Left colon (tissue), 2 donors: ENCODE data around the gene RCN2. TPM values are rescaled to one million over a fixed set of nuclear protein-coding genes. Genes with fewer than 3 reads are reported as not detected.
"Not testable (repeated sequence)": the region's sequence is repeated elsewhere in the genome, so short reads cannot be mapped to it uniquely, and the experiment has no call there.

Source experiments
- ATAC-seq: fragments of 200-7000 bp; cut with Tn5 transposase; one replicate; pipeline ENCODE4 v1.9.1; 2020; ENCODE audit warnings: mild to moderate bottlenecking, moderate library complexity
- DNase-seq, 2 donors: peaks; one replicate each; pipeline ENCODE4 v3.0.0-alpha.2; 2020
- intact Hi-C, 2 donors: fragments of 100-400 bp; cut with DNase I in 1 of 2; cut with micrococcal nuclease in 1 of 2; formaldehyde crosslinking; loops; one replicate each; pipeline versions ENCODE4 v1.11.2 to v1.14.0; 2022; cut with DNase I, micrococcal nuclease
- long read RNA-seq: library from polyadenylated mRNA; unstranded; transcript quantifications from one replicate; pipeline ENCODE4 v2.0.0, GENCODE V29; 2021
- total RNA-seq, 2 donors: library from RNA; stranded (reverse); fragmentation: NEBNext Ultra II Directional; extraction: Animal tissue kit (Norgen Biotek cat#: 25700); gene quantifications; one replicate each; pipeline ENCODE4 v1.2.1, GENCODE V29; 2021
- donor health status: DM: no; HTN: no; CAD: no.
- donor health status: DM: yes; HTN: yes; CAD: no.

Gene RCN2
- total RNA-seq: 10 to 100 TPM; 28.8 to 30.0 TPM
- long read RNA-seq, full-length matches to known transcripts: 47 of 50 reads
- long read RNA-seq, partial matches to known transcripts: 0 of 50 reads
- long read RNA-seq, other reads (novel, unspliced or antisense): 3 of 50 reads

- DNase-seq: peak; percentile 96 to 97
- intact Hi-C loops: no loop called here
- ATAC-seq: peak; percentile 97
These were observed at the start of gene RCN2 for GRCh38 chr15:76931397-76932134. Gene RCN2 (plus strand): TSS chr15:76931749. CDS start chr15:76931842, 93 bp downstream.

- no peak for ATAC-seq
- DNase-seq: no peak
- intact Hi-C loops: no loop called here
These were observed 46.3 kb upstream of the RCN2 start for GRCh38 chr15:76885212-76885611.

- intact Hi-C loops, DNase-seq, ATAC-seq: not testable (repeated sequence)
These were observed 44.0 kb upstream of the RCN2 start for GRCh38 chr15:76887280-76888141.

GRCh38 chr15:76892836-76893235 is 38.7 kb upstream of the RCN2 start:
- intact Hi-C loops, ATAC-seq, DNase-seq: not testable (repeated sequence)

- intact Hi-C loops: no loop called here
- DNase-seq (no peak), ATAC-seq (no peak)
These were observed 37.4 kb upstream of the RCN2 start for GRCh38 chr15:76894174-76894573.

- ATAC-seq: peak; percentile 74
- intact Hi-C loops: no loop called here
- DNase-seq: no peak
These were observed 33.4 kb upstream of the RCN2 start for GRCh38 chr15:76898102-76898501.

- ATAC-seq, DNase-seq, intact Hi-C loops: not testable (repeated sequence)
These were observed 32.2 kb upstream of the RCN2 start for GRCh38 chr15:76899176-76899930.

- ATAC-seq, DNase-seq, intact Hi-C loops: not testable (repeated sequence)
These were observed 31.6 kb upstream of the RCN2 start for GRCh38 chr15:76899931-76900310.

GRCh38 chr15:76901965-76902364 is 29.6 kb upstream of the RCN2 start:
- DNase-seq (no peak), ATAC-seq (no peak)

GRCh38 chr15:76903251-76903681 is 28.3 kb upstream of the RCN2 start:
- no peak for ATAC-seq
- DNase-seq: no peak
- intact Hi-C loops: no loop called here

More at GRCh38 chr15:76901965-76902364, 29.6 kb upstream of the RCN2 start:
- intact Hi-C loops: no loop called here

- DNase-seq (peak in 1 of 2 donors; percentile 32), ATAC-seq (peak; percentile 72)
- intact Hi-C loops: no loop called here
These were observed 27.0 kb upstream of the RCN2 start for GRCh38 chr15:76904461-76905012.

GRCh38 chr15:76905013-76905839 is 26.3 kb upstream of the RCN2 start, which contains the start of gene SCAPER:
Gene SCAPER (minus strand): TSS chr15:76905340. CDS start chr15:76883817, 21,523 bp downstream.
- intact Hi-C loops: no loop called here
- DNase-seq (peak; percentile 93 to 94), ATAC-seq (peak; percentile 95)

- intact Hi-C loops: no loop called here
- DNase-seq: no peak
These were observed 25.7 kb upstream of the RCN2 start for GRCh38 chr15:76905855-76906254.

GRCh38 chr15:76912430-76912829 is 19.1 kb upstream of the RCN2 start:
- intact Hi-C loops: no loop called here
- peak; percentile 97 for ATAC-seq
- no peak for DNase-seq

More at GRCh38 chr15:76905855-76906254, 25.7 kb upstream of the RCN2 start:
- ATAC-seq: no peak

- no peak for ATAC-seq
- intact Hi-C loops: no loop called here
These were observed 17.8 kb upstream of the RCN2 start for GRCh38 chr15:76913737-76914136.

GRCh38 chr15:76916369-76916768 is 15.2 kb upstream of the RCN2 start:
- DNase-seq: no peak
- intact Hi-C loops: no loop called here
- ATAC-seq: no peak

More at GRCh38 chr15:76913737-76914136, 17.8 kb upstream of the RCN2 start:
- DNase-seq: no peak

- ATAC-seq (no peak), DNase-seq (no peak)
- intact Hi-C loops: no loop called here
These were observed 3.3 kb upstream of the RCN2 start for GRCh38 chr15:76928201-76928600.
